ENCODE measurements around the gene RIPOR2.

Gene RIPOR2

DNA sequence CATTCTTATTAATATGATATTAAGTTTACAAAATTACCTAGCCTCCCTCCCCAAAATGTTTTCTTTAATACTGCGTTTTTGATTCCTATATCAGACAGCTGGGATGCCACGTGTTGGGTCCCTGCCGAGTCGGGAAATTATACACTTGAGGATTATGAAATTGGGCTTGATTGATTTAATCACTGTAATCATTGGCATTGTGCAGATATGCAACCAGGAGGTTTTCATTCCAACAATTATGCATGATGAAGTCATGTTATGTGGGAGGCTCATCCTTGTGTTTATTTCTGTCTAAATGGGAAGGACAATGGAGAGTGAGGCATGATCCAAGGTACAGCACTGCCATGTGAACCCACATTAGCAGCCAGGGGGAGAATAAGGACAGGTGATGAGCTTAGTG is 30.6 kb upstream of the RIPOR2 start:
- H3K4me3 ChIP-seq (ENCODE audit: low read length), result no peak overlapping the region
- DNase-seq (ENCODE audit: low read depth), result no peak
- TF ChIP-seq, protein P1, sequence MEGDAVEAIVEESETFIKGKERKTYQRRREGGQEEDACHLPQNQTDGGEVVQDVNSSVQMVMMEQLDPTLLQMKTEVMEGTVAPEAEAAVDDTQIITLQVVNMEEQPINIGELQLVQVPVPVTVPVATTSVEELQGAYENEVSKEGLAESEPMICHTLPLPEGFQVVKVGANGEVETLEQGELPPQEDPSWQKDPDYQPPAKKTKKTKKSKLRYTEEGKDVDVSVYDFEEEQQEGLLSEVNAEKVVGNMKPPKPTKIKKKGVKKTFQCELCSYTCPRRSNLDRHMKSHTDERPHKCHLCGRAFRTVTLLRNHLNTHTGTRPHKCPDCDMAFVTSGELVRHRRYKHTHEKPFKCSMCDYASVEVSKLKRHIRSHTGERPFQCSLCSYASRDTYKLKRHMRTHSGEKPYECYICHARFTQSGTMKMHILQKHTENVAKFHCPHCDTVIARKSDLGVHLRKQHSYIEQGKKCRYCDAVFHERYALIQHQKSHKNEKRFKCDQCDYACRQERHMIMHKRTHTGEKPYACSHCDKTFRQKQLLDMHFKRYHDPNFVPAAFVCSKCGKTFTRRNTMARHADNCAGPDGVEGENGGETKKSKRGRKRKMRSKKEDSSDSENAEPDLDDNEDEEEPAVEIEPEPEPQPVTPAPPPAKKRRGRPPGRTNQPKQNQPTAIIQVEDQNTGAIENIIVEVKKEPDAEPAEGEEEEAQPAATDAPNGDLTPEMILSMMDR (conservative IDR thresholded peaks at IDR 0.05; ENCODE audit: low read length), result no peak

DNA sequence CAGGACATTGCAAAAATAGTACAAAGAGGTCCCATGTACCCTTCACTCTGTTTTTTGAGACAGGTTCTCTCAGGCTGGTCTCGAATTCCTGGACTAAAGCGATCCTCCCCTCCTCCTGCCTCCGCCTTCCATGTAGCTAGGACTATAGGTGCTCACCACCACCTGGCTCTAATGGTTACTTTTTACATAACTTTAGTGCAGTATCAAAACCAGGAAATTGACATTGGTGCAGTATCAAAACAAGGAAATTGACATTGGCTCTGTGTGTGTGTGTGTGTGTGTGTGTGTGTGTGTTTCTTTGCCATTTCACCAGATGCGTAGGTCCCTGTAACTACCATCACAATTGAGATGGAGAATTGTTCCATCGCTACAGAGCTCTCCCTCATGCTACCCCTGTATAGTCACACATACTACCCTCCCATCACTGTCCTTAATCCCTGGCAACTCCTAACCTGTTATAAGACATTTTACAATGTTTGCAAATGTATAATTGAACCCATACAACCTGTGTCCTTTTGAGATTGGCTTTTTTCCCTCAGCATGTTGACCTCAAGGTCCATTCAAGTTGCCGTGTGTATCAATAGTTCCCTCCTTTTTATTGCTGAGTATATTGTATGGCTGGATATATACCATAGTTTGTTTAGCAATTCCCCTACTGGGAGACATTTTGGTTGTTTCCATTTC is 28.3 kb upstream of the RIPOR2 start:
- no peak overlapping the region for H3K4me3 ChIP-seq (ENCODE audit: low read length)
- no peak for DNase-seq (ENCODE audit: low read depth)
- TF ChIP-seq, protein P1 (conservative IDR thresholded peaks at IDR 0.05; ENCODE audit: low read length), result no peak

DNA sequence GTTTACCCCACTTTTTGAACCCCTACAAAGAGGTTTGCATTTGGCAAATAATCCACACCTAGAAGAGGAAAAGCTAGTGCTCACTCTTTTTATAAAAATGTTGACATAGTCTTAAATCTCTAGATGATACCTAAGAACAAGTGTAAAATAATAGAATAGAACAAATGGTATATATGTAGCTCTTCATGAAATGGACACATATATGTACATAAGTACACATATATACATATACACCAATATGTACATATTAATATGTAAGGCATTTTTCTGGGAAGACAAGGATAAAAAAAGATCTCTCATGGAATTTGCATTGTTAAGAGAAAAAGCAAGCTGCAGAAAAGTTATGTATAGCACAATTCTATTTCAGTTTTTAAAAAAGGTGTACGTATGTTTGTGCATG is 27.6 kb upstream of the RIPOR2 start:
- H3K4me3 ChIP-seq (ENCODE audit: low read length), result no peak overlapping the region
- TF ChIP-seq, protein P1 (conservative IDR thresholded peaks at IDR 0.05; ENCODE audit: low read length), result no peak
- DNase-seq (ENCODE audit: low read depth), result no peak

DNA sequence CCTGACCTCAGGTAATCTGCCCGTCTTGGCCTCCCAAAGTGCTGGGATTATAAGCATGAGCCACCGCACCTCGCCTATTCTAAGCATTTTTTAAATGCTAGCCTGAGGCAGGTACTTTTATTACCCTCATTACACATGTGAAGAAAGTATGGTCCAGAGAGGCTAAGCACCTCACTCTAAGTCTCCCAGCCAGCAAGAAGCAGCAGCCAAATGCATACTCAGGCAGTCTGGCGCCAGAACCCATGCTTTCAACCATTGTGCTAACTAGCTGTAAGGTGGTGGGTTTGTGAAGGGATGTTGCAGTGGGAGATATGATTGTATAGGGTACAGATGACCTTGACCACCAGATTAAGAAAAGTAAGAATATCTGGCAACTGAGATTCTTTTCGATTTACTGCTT is 26.1 kb upstream of the RIPOR2 start:
- no peak overlapping the region for H3K4me3 ChIP-seq (ENCODE audit: low read length)
- DNase-seq (ENCODE audit: low read depth), result no peak
- TF ChIP-seq, protein P1 (conservative IDR thresholded peaks at IDR 0.05; ENCODE audit: low read length), result no peak

DNA sequence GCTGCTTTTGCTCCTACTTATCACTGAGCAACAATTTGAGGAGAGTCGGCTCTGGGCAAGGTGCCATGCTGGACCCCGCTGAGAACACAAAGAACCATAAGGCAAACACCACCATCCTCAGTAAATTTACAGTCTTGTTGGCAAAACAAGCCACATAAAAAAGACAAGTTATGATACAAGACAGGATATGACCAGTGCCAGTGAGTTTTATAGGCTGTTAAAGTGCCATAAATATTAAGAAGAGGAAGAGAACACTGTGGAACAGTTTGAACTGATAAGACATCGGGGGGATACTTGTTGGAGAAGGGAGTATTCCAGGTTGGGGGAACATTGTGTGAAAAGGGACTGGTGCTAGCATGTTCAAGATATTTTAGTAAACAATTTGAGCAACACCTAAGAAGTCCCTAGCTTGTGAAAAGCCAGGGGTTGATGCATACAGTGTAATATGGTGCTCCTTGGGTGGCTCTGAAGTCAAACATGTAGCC is 25.3 kb upstream of the RIPOR2 start:
- H3K4me3 ChIP-seq (ENCODE audit: low read length), result no peak overlapping the region
- TF ChIP-seq, protein P1 (conservative IDR thresholded peaks at IDR 0.05; ENCODE audit: low read length), result no peak
- no peak for DNase-seq (ENCODE audit: low read depth)

DNA sequence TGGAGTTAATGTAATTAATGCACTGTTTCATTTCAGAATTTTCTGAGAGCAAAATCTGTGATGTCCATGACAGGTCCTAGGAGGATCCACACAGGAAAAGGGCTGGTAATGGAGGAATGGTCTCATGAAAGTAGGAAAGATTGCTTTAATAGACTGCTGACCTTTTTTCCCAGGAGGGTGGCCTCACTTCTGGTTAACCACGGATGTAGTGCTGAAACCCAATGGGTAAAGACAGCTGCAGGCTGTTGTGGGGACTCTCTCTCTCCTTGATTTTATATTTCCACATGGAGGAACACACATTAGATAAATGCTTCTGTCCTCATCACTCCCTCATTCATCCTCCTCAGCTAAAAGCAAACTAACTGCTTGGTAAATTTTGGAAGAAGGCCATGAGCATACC is 23.6 kb upstream of the RIPOR2 start:
- no peak overlapping the region for H3K4me3 ChIP-seq (ENCODE audit: low read length)
- DNase-seq (ENCODE audit: low read depth), result no peak
- TF ChIP-seq, protein P1 (conservative IDR thresholded peaks at IDR 0.05; ENCODE audit: low read length), result no peak

DNA sequence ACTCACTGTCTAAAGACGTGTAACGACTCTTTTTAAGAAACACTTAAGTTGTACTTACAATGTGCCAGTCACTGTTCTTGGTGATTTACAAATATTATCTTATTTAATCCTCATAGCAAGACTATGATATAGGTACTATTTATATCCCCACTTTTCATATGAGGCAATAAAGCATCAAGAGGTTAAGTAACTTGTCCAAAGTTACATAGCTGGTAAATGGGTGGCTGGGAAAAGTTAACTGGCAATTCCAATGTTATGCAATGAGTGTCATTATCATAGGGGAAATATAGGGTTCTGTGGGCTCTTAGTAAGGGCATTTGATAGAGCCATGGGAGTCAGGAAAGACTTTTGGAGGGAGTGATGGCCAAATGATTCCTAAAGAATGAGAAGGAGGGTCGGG is 21.4 kb upstream of the RIPOR2 start:
- DNase-seq (ENCODE audit: low read depth), result no peak
- no peak overlapping the region for H3K4me3 ChIP-seq (ENCODE audit: low read length)
- TF ChIP-seq, protein P1 (conservative IDR thresholded peaks at IDR 0.05; ENCODE audit: low read length), result no peak

Data from AG10803 (cell line).